Stimulated activated CD4-positive, alpha-beta T cell treated with anti-CD3 and anti-CD28 coated beads, Interleukin-4, amount 100 ng/mL, for 1 hour (primary cell): Measurements from ENCODE around the gene TSC22D2.
A peak's percentile ranks its signal among the peaks of the same experiment; 100 is the strongest.

ENCODE experiments used
- DNase-seq: peaks from one replicate; pipeline ENCODE4 v3.0.0-alpha.2; 2020

Gene TSC22D2

GRCh38 chr3:150408221-150409124 is at the start of gene TSC22D2:
Gene TSC22D2, plus strand, starts transcription at chr3:150408298. Its CDS starts 1,053 bp downstream, at chr3:150409351.
- peak; percentile 99 for DNase-seq

GRCh38 chr3:150359381-150359780 is 48.7 kb upstream of the TSC22D2 start:
- DNase-seq: no peak

GRCh38 chr3:150360966-150361365 is 47.1 kb upstream of the TSC22D2 start:
- no peak for DNase-seq

- no peak for DNase-seq
Measured at GRCh38 chr3:150362515-150363302, 45.4 kb upstream of the TSC22D2 start.

- no peak for DNase-seq
Measured at GRCh38 chr3:150363420-150363819, 44.7 kb upstream of the TSC22D2 start.

- no peak for DNase-seq
Measured at GRCh38 chr3:150365132-150365604, 42.9 kb upstream of the TSC22D2 start.

- no peak for DNase-seq
Measured at GRCh38 chr3:150367757-150368156, 40.3 kb upstream of the TSC22D2 start.

GRCh38 chr3:150370122-150370602 is 37.9 kb upstream of the TSC22D2 start:
- no peak for DNase-seq

GRCh38 chr3:150370999-150371398 is 37.1 kb upstream of the TSC22D2 start:
- no peak for DNase-seq

- no peak for DNase-seq
Measured at GRCh38 chr3:150371741-150372254, 36.3 kb upstream of the TSC22D2 start.

- no peak for DNase-seq
Measured at GRCh38 chr3:150372320-150372719, 35.8 kb upstream of the TSC22D2 start.

GRCh38 chr3:150372722-150373121 is 35.4 kb upstream of the TSC22D2 start:
- no peak for DNase-seq

GRCh38 chr3:150373234-150373875 is 34.7 kb upstream of the TSC22D2 start:
- no peak for DNase-seq

GRCh38 chr3:150374975-150375374 is 33.1 kb upstream of the TSC22D2 start:
- DNase-seq: no peak

GRCh38 chr3:150376001-150376848 is 31.9 kb upstream of the TSC22D2 start:
- no peak for DNase-seq

GRCh38 chr3:150377601-150378300 is 30.3 kb upstream of the TSC22D2 start:
- no peak for DNase-seq

GRCh38 chr3:150378301-150378748 is 29.8 kb upstream of the TSC22D2 start:
- DNase-seq: no peak

GRCh38 chr3:150379469-150379868 is 28.6 kb upstream of the TSC22D2 start:
- DNase-seq: no peak

GRCh38 chr3:150384296-150385212 is 23.5 kb upstream of the TSC22D2 start:
- DNase-seq: peak; percentile 15
